ENCODE measurements around the gene SUCLG2.

The SUCLG2 gene

DNA sequence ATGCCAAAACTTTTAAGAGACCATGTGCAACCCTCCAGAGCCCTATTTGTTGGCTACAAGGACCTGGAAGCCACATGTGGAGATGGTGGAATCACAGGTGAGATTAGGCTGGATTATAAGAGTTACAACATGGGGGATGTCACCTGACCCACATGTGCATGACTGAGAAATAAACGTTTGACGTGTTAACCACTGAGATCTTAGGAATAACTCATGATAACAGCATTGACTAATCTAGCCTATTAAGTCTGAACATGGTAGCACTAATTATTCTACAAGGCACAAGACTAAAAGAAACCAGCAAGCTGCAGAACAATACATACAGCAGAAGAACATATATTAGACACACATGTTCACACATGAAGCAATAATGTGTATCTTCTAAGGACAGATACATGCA is 38.4 kb downstream of the SUCLG2 start:
- TF ChIP-seq, protein P1, sequence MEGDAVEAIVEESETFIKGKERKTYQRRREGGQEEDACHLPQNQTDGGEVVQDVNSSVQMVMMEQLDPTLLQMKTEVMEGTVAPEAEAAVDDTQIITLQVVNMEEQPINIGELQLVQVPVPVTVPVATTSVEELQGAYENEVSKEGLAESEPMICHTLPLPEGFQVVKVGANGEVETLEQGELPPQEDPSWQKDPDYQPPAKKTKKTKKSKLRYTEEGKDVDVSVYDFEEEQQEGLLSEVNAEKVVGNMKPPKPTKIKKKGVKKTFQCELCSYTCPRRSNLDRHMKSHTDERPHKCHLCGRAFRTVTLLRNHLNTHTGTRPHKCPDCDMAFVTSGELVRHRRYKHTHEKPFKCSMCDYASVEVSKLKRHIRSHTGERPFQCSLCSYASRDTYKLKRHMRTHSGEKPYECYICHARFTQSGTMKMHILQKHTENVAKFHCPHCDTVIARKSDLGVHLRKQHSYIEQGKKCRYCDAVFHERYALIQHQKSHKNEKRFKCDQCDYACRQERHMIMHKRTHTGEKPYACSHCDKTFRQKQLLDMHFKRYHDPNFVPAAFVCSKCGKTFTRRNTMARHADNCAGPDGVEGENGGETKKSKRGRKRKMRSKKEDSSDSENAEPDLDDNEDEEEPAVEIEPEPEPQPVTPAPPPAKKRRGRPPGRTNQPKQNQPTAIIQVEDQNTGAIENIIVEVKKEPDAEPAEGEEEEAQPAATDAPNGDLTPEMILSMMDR (conservative IDR thresholded peaks at IDR 0.05; ENCODE audit: low read depth, low read length) = no peak
- no peak for DNase-seq (ENCODE audit: low read depth)
- H3K4me3 ChIP-seq (ENCODE audit: low read depth, low read length) = no peak overlapping the region

DNA sequence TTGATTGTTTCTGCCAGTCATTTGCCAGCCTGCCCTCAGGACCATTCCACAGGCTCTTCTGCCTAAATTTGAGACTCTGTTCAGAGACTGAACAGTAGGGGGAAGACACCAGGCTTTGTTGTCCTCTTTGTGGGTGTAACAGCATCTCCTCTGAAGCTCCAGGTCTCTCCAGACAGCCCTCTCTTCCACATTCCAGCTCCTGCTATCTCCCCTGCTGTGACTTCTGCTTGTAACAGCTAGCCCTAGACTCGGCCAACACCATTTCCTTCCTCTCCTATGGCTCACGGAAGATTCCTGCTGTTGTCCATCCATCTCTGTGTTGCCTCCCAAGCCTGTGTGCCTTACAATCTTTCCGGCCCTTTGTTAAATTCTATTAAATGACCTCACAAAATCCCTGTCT is 40.2 kb downstream of the SUCLG2 start:
- TF ChIP-seq, protein P1 (conservative IDR thresholded peaks at IDR 0.05; ENCODE audit: low read depth, low read length) = peak; percentile 43
- H3K4me3 ChIP-seq (ENCODE audit: low read depth, low read length) = no peak overlapping the region
- peak; percentile 67 for DNase-seq (ENCODE audit: low read depth)

DNA sequence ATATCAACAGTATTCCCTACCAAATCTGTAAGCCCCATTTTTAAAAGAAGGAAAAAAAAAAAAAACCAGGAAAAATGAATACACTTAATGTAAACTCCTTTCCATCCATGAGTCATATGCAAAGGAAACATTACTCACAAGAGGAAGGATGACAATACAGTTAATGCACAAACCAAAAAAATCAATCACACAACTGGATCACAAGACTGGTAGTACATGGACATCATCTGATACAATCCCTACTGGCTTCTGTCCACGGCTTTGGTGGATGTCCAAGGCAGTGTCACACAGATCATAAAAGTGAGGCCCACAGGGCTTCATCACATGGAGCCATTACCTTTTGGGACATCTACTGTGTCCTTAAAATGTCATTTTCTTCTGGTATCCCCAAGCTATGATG is 44.0 kb downstream of the SUCLG2 start:
- peak; percentile 64 for DNase-seq (ENCODE audit: low read depth)
- TF ChIP-seq, protein P1 (conservative IDR thresholded peaks at IDR 0.05; ENCODE audit: low read depth, low read length) = no peak
- no peak overlapping the region for H3K4me3 ChIP-seq (ENCODE audit: low read depth, low read length)

DNA sequence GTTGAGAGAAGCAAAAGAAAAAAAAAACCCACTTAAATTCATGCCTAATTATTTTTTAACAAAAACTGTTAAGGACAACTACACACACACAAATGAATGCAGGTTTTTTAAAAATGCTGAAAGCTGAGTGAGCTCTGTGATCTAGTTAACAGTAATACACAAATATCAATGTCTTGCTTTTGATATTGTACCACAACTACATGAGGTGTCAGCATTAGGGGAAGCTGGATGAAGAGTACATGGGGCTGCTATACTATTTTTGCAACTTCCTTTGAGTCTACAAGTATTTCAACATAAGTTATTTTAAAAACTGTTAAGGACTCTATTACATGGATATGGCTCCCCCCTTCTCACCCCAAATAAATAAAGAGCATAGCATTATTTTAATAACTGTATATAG is 44.7 kb downstream of the SUCLG2 start:
- TF ChIP-seq, protein P1 (conservative IDR thresholded peaks at IDR 0.05; ENCODE audit: low read depth, low read length) = no peak
- H3K4me3 ChIP-seq (ENCODE audit: low read depth, low read length) = no peak overlapping the region
- DNase-seq (ENCODE audit: low read depth) = no peak

DNA sequence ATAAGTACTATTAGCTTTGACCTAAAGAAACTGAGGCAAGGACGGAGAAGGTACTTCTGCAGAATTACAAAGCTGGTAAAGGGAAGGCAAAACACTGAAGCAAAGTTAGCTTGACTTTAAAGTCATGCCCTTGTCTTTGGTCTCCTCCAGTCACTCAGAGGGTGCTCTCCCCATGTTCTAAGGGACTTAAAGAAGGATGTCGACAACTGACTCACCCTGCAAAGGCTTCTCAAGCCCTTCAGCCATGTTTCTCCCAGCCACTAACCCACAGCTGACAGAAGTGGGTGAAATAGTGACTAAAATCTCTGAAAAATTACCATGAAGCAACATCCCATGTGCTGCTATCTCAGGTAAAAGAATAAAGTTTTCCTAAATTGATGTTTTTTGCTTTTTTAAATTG is 46.4 kb downstream of the SUCLG2 start:
- TF ChIP-seq, protein P1 (conservative IDR thresholded peaks at IDR 0.05; ENCODE audit: low read depth, low read length) = no peak
- DNase-seq (ENCODE audit: low read depth) = no peak
- H3K4me3 ChIP-seq (ENCODE audit: low read depth, low read length) = no peak overlapping the region

DNA sequence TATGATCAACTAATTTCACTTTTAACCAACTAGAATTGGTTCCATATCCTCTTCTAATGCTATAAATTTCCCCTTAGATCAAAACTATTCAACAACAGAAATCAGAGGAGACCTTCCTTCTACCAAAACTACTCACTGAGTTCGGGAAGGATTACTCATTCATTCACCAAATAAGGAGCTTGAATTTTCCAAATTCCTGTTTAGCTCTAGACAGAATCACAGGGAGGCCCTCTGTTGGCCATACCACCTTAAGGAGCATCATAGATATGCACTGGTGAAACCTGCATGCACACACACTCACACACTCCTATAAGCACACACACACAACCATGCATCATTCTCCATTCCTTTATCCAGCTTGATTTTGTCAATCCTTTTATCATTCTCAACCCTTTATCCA is 49.0 kb downstream of the SUCLG2 start:
- H3K4me3 ChIP-seq (ENCODE audit: low read depth, low read length) = no peak overlapping the region
- TF ChIP-seq, protein P1 (conservative IDR thresholded peaks at IDR 0.05; ENCODE audit: low read depth, low read length) = peak; percentile 67
- peak; percentile 87 for DNase-seq (ENCODE audit: low read depth)

DNA sequence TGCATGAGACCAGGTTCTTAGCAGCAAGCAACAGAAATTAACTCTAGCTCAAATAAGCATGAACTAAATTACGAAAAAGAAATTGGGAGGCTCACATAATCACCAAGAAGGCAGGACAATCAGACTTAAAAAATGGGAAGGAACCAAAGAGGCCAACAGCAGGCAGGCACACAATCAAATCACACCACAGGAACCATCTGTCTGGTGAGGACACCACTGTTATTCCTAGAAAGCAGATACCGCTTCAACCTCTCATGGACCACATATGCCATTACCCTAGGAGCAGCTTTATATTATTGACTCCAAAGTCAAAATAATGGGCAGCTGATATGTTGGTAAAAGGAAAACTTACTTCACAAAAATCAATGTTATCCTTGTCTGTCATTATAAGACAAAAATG is 51.6 kb downstream of the SUCLG2 start:
- TF ChIP-seq, protein P1 (conservative IDR thresholded peaks at IDR 0.05; ENCODE audit: low read depth, low read length) = no peak

More for the DNA sequence above, 51.6 kb downstream of the SUCLG2 start:
- DNase-seq (ENCODE audit: low read depth) = no peak
- no peak overlapping the region for H3K4me3 ChIP-seq (ENCODE audit: low read depth, low read length)
